Gastrocnemius medialis (tissue), 4 donors: Measurements from ENCODE around the gene NME8. TPM values are rescaled to one million over a fixed set of nuclear protein-coding genes. Genes with fewer than 3 reads are reported as not detected.

ENCODE experiments used
- ATAC-seq, 2 donors: fragments of 150-250 bp; one replicate each; pipeline ENCODE4 v1.9.1; 2016
- DNase-seq, 2 donors: peaks; one replicate each; pipeline ENCODE4 v3.0.0-alpha.2; 2019
- H3K27ac ChIP-seq, 4 donors: fragments of 200-600 bp; sonication (generic); 1 replicate in 1 of 4; 2 replicates in 3 of 4; pipeline ENCODE4 v1.5.1; 2016 to 2018; ENCODE audit warnings: mild to moderate bottlenecking in 2 of 4, moderate library complexity in 1 of 4
- H3K27me3 ChIP-seq, 3 donors: fragments of 200-600 bp; sonication (generic) in 2 of 3; 1 replicate in 1 of 3; 2 replicates in 2 of 3; pipeline versions ENCODE4 v1.5.1 to v1.6.0; 2016 to 2019; ENCODE audit warnings: mild to moderate bottlenecking in 1 of 3, moderate library complexity in 1 of 3
- H3K36me3 ChIP-seq, 2 donors: fragments of 200-600 bp; sonication (generic) in 1 of 2; one replicate each; pipeline ENCODE4 v1.5.1; 2017 to 2018
- H3K4me1 ChIP-seq, 2 donors: fragments of 200-600 bp; sonication (generic) in 1 of 2; one replicate each; pipeline ENCODE4 v1.5.1; 2016 to 2017; ENCODE audit warnings: mild to moderate bottlenecking in 2 of 2
- H3K4me3 ChIP-seq, 4 donors: fragments of 200-600 bp; sonication (generic) in 3 of 4; 1 replicate in 1 of 4; 2 replicates in 3 of 4; pipeline ENCODE4 v1.5.1; 2016 to 2019; ENCODE audit warnings: mild to moderate bottlenecking in 2 of 4
- H3K9me3 ChIP-seq, 3 donors: fragments of 200-600 bp; sonication (generic) in 2 of 3; 1 replicate in 1 of 3; 2 replicates in 2 of 3; pipeline ENCODE4 v1.5.1; 2016 to 2019
- CTCF ChIP-seq, 5 experiments: fragments of 450-650 bp in 3 of 5; fragments of 200-600 bp in 2 of 5; sonication (generic) in 2 of 5; IDR thresholded peaks in 4 of 5; conservative IDR thresholded peaks in 1 of 5; 1 replicate in 4 of 5; 2 replicates in 1 of 5; pipeline ENCODE4 v1.5.1; 2016 to 2019; ENCODE audit warnings: antibody characterized with exemption in 5 of 5, mild to moderate bottlenecking in 3 of 5, moderate library complexity in 3 of 5
- POLR2A ChIP-seq, 2 donors: fragments of 450-650 bp; IDR thresholded peaks; one replicate each; pipeline ENCODE4 v1.6.1; 2017; ENCODE audit warnings: antibody characterized with exemption in 2 of 2, mild to moderate bottlenecking in 2 of 2, moderate library complexity in 2 of 2
- in situ Hi-C, 4 donors: fragments of 200-750 bp; cut with MboI; loops; one replicate each; pipeline versions ENCODE4 v1.15.0 to v1.8.0; 2017; ENCODE audit warnings: low sequenced_read_pairs in 4 of 4
- intact Hi-C: fragments of 100-400 bp; cut with DNase I; formaldehyde crosslinking; loops from one replicate; pipeline ENCODE4 v1.15.1; 2023; ENCODE audit warnings: low total_unique reads
- total RNA-seq, 4 donors: library from RNA; depleted of rRNA; stranded (reverse); fragments of >200 nt; gene quantifications; one replicate each; pipeline versions ENCODE4 v1.1.0 to v1.2.3, GENCODE V29; 2016

NME8 gene
- total RNA-seq, 4 donors from 2014 or later: not detected

GRCh38 chr7:37916017-37916672, 67.7 kb downstream of the NME8 start:
- H3K36me3 ChIP-seq: no peaks in the 10 kb centered on the region
- no peaks in the 10 kb centered on the region for H3K9me3 ChIP-seq
- H3K27me3 ChIP-seq: no peaks in the 10 kb centered on the region
- TF ChIP-seq POLR2A (IDR thresholded peaks at IDR 0.05) (no peak), CTCF (IDR thresholded peaks at IDR 0.05 in 4 of 5, conservative IDR thresholded peaks at IDR 0.05 in 1 of 5) (no peak)
- DNase-seq: no peak
- peak overlapping the region; percentile 58 to 67 (median 62) for H3K4me3 ChIP-seq
- ATAC-seq: no peak
- peak overlapping the region; percentile 50 to 67 (median 62) for H3K27ac ChIP-seq
- intact Hi-C loops (loop anchor here (5.0 to 10.0 kb wide), 3 partner anchors 99 to 306 kb away; no protein-coding TSS in a partner anchor), in situ Hi-C loops (loop anchor here in 2 of 4 donors (25.0 kb wide), 2 partner anchors 296 to 421 kb away; no protein-coding TSS in a partner anchor)
- H3K4me1 ChIP-seq: peaks cover 13 to 22% of the 10 kb centered on the region in 2 donors

GRCh38 chr7:37916673-37917660, 68.6 kb downstream of the NME8 start, which contains the start of gene SFRP4:
SFRP4 (minus strand) TSS chr7:37916817; CDS start chr7:37916537, 280 bp downstream.
- Histone ChIP-seq H3K36me3 (no peaks in the 10 kb centered on the region), H3K27me3 (no peaks in the 10 kb centered on the region), H3K4me1 (peaks cover 15 to 29% of the 10 kb centered on the region in 2 donors), H3K27ac (peak within 1 kb of the TSS; percentile 50 to 67 (median 62)), H3K4me3 (peak within 1 kb of the TSS; percentile 58 to 67 (median 62)), H3K9me3 (no peaks in the 10 kb centered on the region)
- ATAC-seq: peak; percentile 45 to 61
- TF ChIP-seq POLR2A (IDR thresholded peaks at IDR 0.05): no peak
- peak; percentile 46 to 71 (median 62) for TF ChIP-seq CTCF (IDR thresholded peaks at IDR 0.05 in 4 of 5, conservative IDR thresholded peaks at IDR 0.05 in 1 of 5)
- intact Hi-C loops: loop anchor here (5.0 to 10.0 kb wide), 3 partner anchors 98 to 305 kb away; no protein-coding TSS in a partner anchor
- in situ Hi-C loops: loop anchor here in 2 of 4 donors (25.0 kb wide), 2 partner anchors 295 to 420 kb away; no protein-coding TSS in a partner anchor
- DNase-seq: peak in 1 of 2 donors; percentile 45

GRCh38 chr7:37918526-37918925, 70.1 kb downstream of the NME8 start:
- H3K27ac ChIP-seq: no peak overlapping the region
- no peaks in the 10 kb centered on the region for H3K9me3 ChIP-seq
- H3K4me1 ChIP-seq: peaks cover 31 to 42% of the 10 kb centered on the region in 2 donors
- H3K27me3 ChIP-seq: no peaks in the 10 kb centered on the region
- no peaks in the 10 kb centered on the region for H3K36me3 ChIP-seq
- ATAC-seq (no peak), DNase-seq (no peak)
- TF ChIP-seq POLR2A (IDR thresholded peaks at IDR 0.05) (no peak), CTCF (IDR thresholded peaks at IDR 0.05 in 4 of 5, conservative IDR thresholded peaks at IDR 0.05 in 1 of 5) (no peak)
- in situ Hi-C loops (loop anchor here in 2 of 4 donors (25.0 kb wide), 2 partner anchors 294 to 419 kb away; no protein-coding TSS in a partner anchor), intact Hi-C loops (loop anchor here (5.0 to 10.0 kb wide), 3 partner anchors 96 to 304 kb away; no protein-coding TSS in a partner anchor)
- no peak overlapping the region for H3K4me3 ChIP-seq

GRCh38 chr7:37920305-37920848, 72.0 kb downstream of the NME8 start, which contains the start of gene EPDR1:
EPDR1 (plus strand) TSS chr7:37920640; CDS start chr7:37920940, 300 bp downstream.
- intact Hi-C loops: loop anchor here (2.0 kb wide), 1 partner anchor 258 kb away; the partner anchor contains the start of gene STARD3NL
- in situ Hi-C loops: loop anchor here in 2 of 4 donors (25.0 kb wide), 2 partner anchors 292 to 417 kb away; no protein-coding TSS in a partner anchor

More at GRCh38 chr7:37920305-37920848, 72.0 kb downstream of the NME8 start, which contains the start of gene EPDR1:
- TF ChIP-seq POLR2A (IDR thresholded peaks at IDR 0.05): peak in 1 of 2 donors; percentile 25
- TF ChIP-seq CTCF (IDR thresholded peaks at IDR 0.05 in 4 of 5, conservative IDR thresholded peaks at IDR 0.05 in 1 of 5): peak in 3 of 5 experiments; percentile 11 to 43 (median 34)
- peak; percentile 53 to 77 for DNase-seq
- peak within 1 kb of the TSS; percentile 89 to 94 (median 91) for H3K27ac ChIP-seq
- peak within 1 kb of the TSS; percentile 74 to 85 (median 82) for H3K4me3 ChIP-seq
- no peaks in the 10 kb centered on the region for H3K27me3 ChIP-seq
- H3K9me3 ChIP-seq: no peaks in the 10 kb centered on the region
- H3K4me1 ChIP-seq: peaks cover 37 to 44% of the 10 kb centered on the region in 2 donors
- H3K36me3 ChIP-seq: no peaks in the 10 kb centered on the region
- peak; percentile 60 to 78 for ATAC-seq
